H1 (cell line): ENCODE results near the gene CGRRF1. TPM values are rescaled to one million over a fixed set of nuclear protein-coding genes. Genes with fewer than 3 reads are reported as not detected.

Source experiments
- CTCF ChIA-PET: fragments of 300-600 bp; sonication (Branson Sonifier 250); formaldehyde crosslinking; loops from one replicate; lab custom pipeline; 2021; ENCODE audit not compliant: partially characterized antibody; lab: Charles Lee
- POLR2A ChIA-PET: fragments of 300-600 bp; sonication (Branson Sonifier 250); formaldehyde crosslinking; loops from one replicate; lab custom pipeline; 2021; ENCODE audit warnings: inconsistent platforms; ENCODE audit not compliant: partially characterized antibody; lab: Charles Lee
- DNase-seq, 2 experiments: peaks; one replicate each; pipeline versions ENCODE4 v3.0.0 to v3.0.0-alpha.2; 2010 to 2022; ENCODE audit warnings: low spot score in 2 of 2, low read depth in 1 of 2, mixed read lengths in 1 of 2
- FAIRE-seq: peaks from 2 replicates; lab custom pipeline; 2011; peaks lifted over from hg19 to GRCh38; lab: Jason Lieb, UNC
- H2AFZ ChIP-seq: 2 replicates; pipeline ENCODE4 v1.8.1; 2012; ENCODE audit warnings: low read length, inconsistent platforms
- H2AK5ac ChIP-seq: 2 replicates; pipeline ENCODE4 v1.6.1; 2013; ENCODE audit warnings: low read depth, low read length
- H2BK120ac ChIP-seq: replicated peaks from 2 replicates; pipeline ENCODE3; 2013; ENCODE audit warnings: low read depth, low read length, inconsistent platforms
- H2BK12ac ChIP-seq: 2 replicates; pipeline ENCODE4 v1.6.1; 2013; ENCODE audit warnings: low read depth, low read length
- H2BK15ac ChIP-seq: 2 replicates; pipeline ENCODE4 v1.6.1; 2013; ENCODE audit warnings: low read length
- H2BK20ac ChIP-seq: 2 replicates; pipeline ENCODE4 v1.6.1; 2013; ENCODE audit warnings: low read length
- H2BK5ac ChIP-seq: 2 replicates; pipeline ENCODE4 v1.6.1; 2013; ENCODE audit warnings: low read depth, low read length
- H3K14ac ChIP-seq: 2 replicates; pipeline ENCODE4 v1.6.1; 2013; ENCODE audit warnings: inconsistent platforms; ENCODE audit not compliant: insufficient read length
- H3K18ac ChIP-seq: 2 replicates; pipeline ENCODE4 v1.6.1; 2013; ENCODE audit warnings: low read length; ENCODE audit errors: extremely low read depth
- H3K23ac ChIP-seq: 2 replicates; pipeline ENCODE4 v1.6.1; 2013; ENCODE audit warnings: inconsistent platforms; ENCODE audit not compliant: insufficient read length
- H3K23me2 ChIP-seq: 2 replicates; pipeline ENCODE4 v1.6.1; 2013; ENCODE audit warnings: low read depth, low read length
- H3K27ac ChIP-seq: 2 replicates; pipeline ENCODE4 v1.6.1; 2011; ENCODE audit warnings: low read depth, low read length, inconsistent platforms
- H3K27me3 ChIP-seq, 4 experiments: replicated peaks in 1 of 4; 1 replicate in 1 of 4; 2 replicates in 3 of 4; pipeline versions ENCODE4 v1.6.1 to v1.8.1; 2011 to 2013; ENCODE audit warnings: low read length in 3 of 4, mild to moderate bottlenecking in 3 of 4, inconsistent platforms in 2 of 4, mixed read lengths in 2 of 4, moderate library complexity in 1 of 4; ENCODE audit not compliant: control insufficient read depth in 3 of 4, insufficient read depth in 3 of 4; ENCODE audit errors: extremely low read depth in 1 of 4
- H3K36me3 ChIP-seq, 4 experiments: 2 replicates each; pipeline versions ENCODE4 v1.6.1 to v1.8.1; 2011 to 2013; ENCODE audit warnings: mild to moderate bottlenecking in 4 of 4, low read length in 3 of 4, moderate library complexity in 2 of 4, control low read depth in 1 of 4, inconsistent platforms in 1 of 4; ENCODE audit not compliant: insufficient read depth in 4 of 4, control insufficient read depth in 2 of 4
- H3K4ac ChIP-seq: replicated peaks from 2 replicates; pipeline ENCODE3; 2013; ENCODE audit warnings: low read length, low read depth, mixed read lengths, inconsistent platforms; ENCODE audit not compliant: insufficient read length
- H3K4me1 ChIP-seq, 4 experiments: replicated peaks in 1 of 4; 1 replicate in 1 of 4; 2 replicates in 3 of 4; pipeline versions ENCODE4 v1.6.1 to v1.8.1; 2011 to 2013; ENCODE audit warnings: low read length in 3 of 4, inconsistent platforms in 2 of 4, mixed read lengths in 1 of 4; ENCODE audit not compliant: insufficient read depth in 4 of 4, control insufficient read depth in 3 of 4
- H3K4me2 ChIP-seq, 2 experiments: 2 replicates each; pipeline versions ENCODE4 v1.6.1 to v1.8.1; 2011 to 2013; ENCODE audit warnings: low read depth in 2 of 2, low read length in 2 of 2, control low read depth in 1 of 2, inconsistent platforms in 1 of 2, mild to moderate bottlenecking in 1 of 2; ENCODE audit not compliant: insufficient read depth in 1 of 2
- H3K4me3 ChIP-seq, 4 experiments: fragments of 200-600, 300-600 bp in 1 of 4; sonication (generic), shearing (Covaris generic), sonication (Bioruptor Twin) in 1 of 4; 2 replicates each; pipeline versions ENCODE4 v1.5.1 to v1.8.1; 2011 to 2016; ENCODE audit warnings: low read length in 4 of 4, low read depth in 3 of 4, control low read depth in 2 of 4, inconsistent platforms in 2 of 4, mild to moderate bottlenecking in 2 of 4, mixed read lengths in 1 of 4, moderate library complexity in 1 of 4; ENCODE audit not compliant: insufficient read depth in 2 of 4; ENCODE audit errors: extremely low read depth in 1 of 4
- H3K56ac ChIP-seq: replicated peaks from 2 replicates; pipeline ENCODE3; 2013; ENCODE audit warnings: low read depth, mild to moderate bottlenecking, mixed read lengths, low read length, inconsistent platforms; ENCODE audit not compliant: insufficient read length
- H3K79me1 ChIP-seq: 2 replicates; pipeline ENCODE4 v1.6.1; 2013; ENCODE audit warnings: low read depth, low read length, control low read depth
- H3K79me2 ChIP-seq, 2 experiments: 2 replicates each; pipeline versions ENCODE4 v1.6.1 to v1.8.1; 2012 to 2013; ENCODE audit warnings: low read length in 2 of 2, mild to moderate bottlenecking in 2 of 2, inconsistent platforms in 1 of 2; ENCODE audit not compliant: insufficient read depth in 2 of 2, control insufficient read depth in 1 of 2
- H3K9ac ChIP-seq, 4 experiments: replicated peaks in 1 of 4; 1 replicate in 1 of 4; 2 replicates in 3 of 4; pipeline versions ENCODE4 v1.6.1 to v1.8.1; 2011 to 2013; ENCODE audit warnings: low read depth in 3 of 4, low read length in 3 of 4, control low read depth in 2 of 4, mild to moderate bottlenecking in 2 of 4, moderate library complexity in 2 of 4, inconsistent platforms in 1 of 4; ENCODE audit errors: extremely low read depth in 1 of 4
- H3K9me3 ChIP-seq, 2 experiments: 2 replicates each; pipeline versions ENCODE4 v1.6.1 to v1.8.1; 2012 to 2013; ENCODE audit warnings: mild to moderate bottlenecking in 2 of 2, moderate library complexity in 2 of 2, control low read depth in 1 of 2, inconsistent platforms in 1 of 2, low read depth in 1 of 2, low read length in 1 of 2, mixed read lengths in 1 of 2; ENCODE audit not compliant: insufficient read depth in 2 of 2
- H4K20me1 ChIP-seq, 2 experiments: replicated peaks in 1 of 2; 2 replicates each; pipeline versions ENCODE3 to v1.8.1; 2011 to 2013; ENCODE audit warnings: inconsistent platforms in 2 of 2, low read length in 2 of 2, mild to moderate bottlenecking in 1 of 2; ENCODE audit not compliant: insufficient read depth in 2 of 2, control insufficient read depth in 1 of 2
- H4K5ac ChIP-seq: 2 replicates; pipeline ENCODE4 v1.6.1; 2013; ENCODE audit warnings: low read length, low read depth, mixed read lengths, inconsistent platforms; ENCODE audit not compliant: insufficient read length
- H4K8ac ChIP-seq: 2 replicates; pipeline ENCODE4 v1.8.0; 2013; ENCODE audit warnings: mild to moderate bottlenecking, moderate library complexity, low read length, inconsistent platforms; ENCODE audit not compliant: insufficient read depth; ENCODE audit errors: extremely low read depth
- H4K91ac ChIP-seq: replicated peaks from 2 replicates; pipeline ENCODE3; 2013; ENCODE audit warnings: low read length, mixed read lengths, inconsistent platforms; ENCODE audit not compliant: insufficient read length
- CBX5 ChIP-seq: fragments of 300-800, 300-1000 bp; sonication (generic); IDR thresholded peaks from 2 replicates; pipeline ENCODE4 v1.7.1; 2016; ENCODE audit warnings: antibody characterized with exemption, low read length, low read depth
- CHD2 ChIP-seq: IDR thresholded peaks from 2 replicates; pipeline ENCODE4 v1.6.1; 2012; ENCODE audit warnings: low read length, improper control_type of control experiment
- EP300 ChIP-seq, 2 experiments: IDR thresholded peaks; 1 replicate in 1 of 2; 2 replicates in 1 of 2; pipeline ENCODE4 v1.6.1; 2011 to 2012; ENCODE audit warnings: low read depth in 2 of 2, low read length in 2 of 2, mild to moderate bottlenecking in 2 of 2, borderline replicate concordance in 1 of 2, inconsistent platforms in 1 of 2, moderate library complexity in 1 of 2
- HDAC2 ChIP-seq, 2 experiments: fragments of 300-600 bp in 1 of 2; sonication (generic) in 1 of 2; IDR thresholded peaks; 2 replicates each; pipeline ENCODE4 v1.6.1; 2011 to 2012; ENCODE audit warnings: low read depth in 2 of 2, low read length in 2 of 2, mild to moderate bottlenecking in 2 of 2, moderate library complexity in 2 of 2, borderline replicate concordance in 1 of 2, inconsistent platforms in 1 of 2
- MAFK ChIP-seq: IDR thresholded peaks from 2 replicates; pipeline ENCODE4 v1.6.1; 2012; ENCODE audit warnings: low read depth, mild to moderate bottlenecking, improper control_type of control experiment, low read length
- RXRA ChIP-seq: IDR thresholded peaks from 2 replicates; pipeline ENCODE4 v1.6.1; 2011; ENCODE audit warnings: low read depth, mild to moderate bottlenecking, low read length, moderate library complexity; ENCODE audit not compliant: insufficient read depth
- SIX5 ChIP-seq: IDR thresholded peaks from 2 replicates; pipeline ENCODE4 v1.6.1; 2011; ENCODE audit warnings: mild to moderate bottlenecking, low read depth, low read length
- TEAD4 ChIP-seq: IDR thresholded peaks from 2 replicates; pipeline ENCODE4 v1.6.1; 2012; ENCODE audit warnings: low read depth, low read length, inconsistent platforms, mixed read lengths
- YY1 ChIP-seq: IDR thresholded peaks from 2 replicates; pipeline ENCODE4 v1.6.1; 2011; ENCODE audit warnings: low read depth, mild to moderate bottlenecking, low read length
- ZNF274 ChIP-seq: IDR thresholded peaks from 2 replicates; pipeline ENCODE4 v1.7.0; 2012; ENCODE audit warnings: low read length, borderline replicate concordance; ENCODE audit errors: extremely low read depth
- WGBS, 2 experiments: shearing (Covaris generic) in 1 of 2; methylation state at CpG; one replicate each; pipeline versions ENCODE4 v1.1.6 to v1.1.7; 2013 to 2015; ENCODE audit warnings: low lambda C conversion rate in 2 of 2, mixed read lengths in 2 of 2, inconsistent platforms in 1 of 2, low coverage in 1 of 2, missing lambda C conversion rate in 1 of 2; ENCODE audit not compliant: insufficient replicate concordance in 2 of 2, insufficient coverage in 1 of 2, insufficient read length in 1 of 2; ENCODE audit errors: extremely low coverage in 1 of 2, missing lambda C conversion rate in 1 of 2; 5-methylcytosine and 5-hydroxymethylcytosine counted together
- polyA plus RNA-seq, 7 experiments: library from polyadenylated mRNA; depleted of rRNA in 3 of 7; stranded (reverse) in 5 of 7; unstranded in 2 of 7; fragments of >200 nt in 5 of 7; fragments of 200-250 nt in 2 of 7; gene quantifications; 1 replicate in 5 of 7; 2 replicates in 1 of 7; 4 replicates in 1 of 7; pipeline versions ENCODE4 v1.2.1 to v1.2.3, GENCODE V29; 2011 to 2013; ENCODE audit warnings: missing spikeins in 2 of 7, mixed read lengths in 2 of 7
- total RNA-seq: library from RNA; stranded (reverse); fragmentation: NEBNext Ultra II Directional; extraction: Animal tissue kit (Norgen Biotek cat#: 25700); gene quantifications from 2 replicates; pipeline ENCODE4 v1.2.1, GENCODE V29; 2021
- TF ChIP-seq, protein P1 (sequence below): IDR thresholded peaks from 2 replicates; pipeline ENCODE4 v1.6.1; 2012; ENCODE audit warnings: inconsistent platforms

Gene CGRRF1
- total and polyA plus RNA-seq, 2 of the 8 experiments (the other 6 are each of a cell fraction or from before 2014, with no cell fraction given), result 7.4 to 20.2 TPM

GRCh38 chr14:54538055-54538454, 28.3 kb downstream of the CGRRF1 start:
- ChIA-PET POLR2A (no interaction called here), CTCF (no interaction called here)
- Histone ChIP-seq H4K8ac (no peak overlapping the region), H3K4me3 (no peak overlapping the region), H2BK120ac (no peak overlapping the region), H3K79me2 (no peaks in the 10 kb centered on the region), H2AFZ (no peak overlapping the region), H3K9me3 (no peaks in the 10 kb centered on the region), H3K9ac (no peak overlapping the region), H3K18ac (no peak overlapping the region), H3K4me1 (no peaks in the 10 kb centered on the region), H3K23ac (no peak overlapping the region), H2BK5ac (no peak overlapping the region), H2BK20ac (no peak overlapping the region), H3K36me3 (peaks cover 0 to 16% (median 5%) of the 10 kb centered on the region in 4 experiments; a peak in 4 of 8 replicates), H3K4me2 (no peak overlapping the region), H4K5ac (no peak overlapping the region), H2BK12ac (no peak overlapping the region), H3K23me2 (no peaks in the 10 kb centered on the region), H2BK15ac (no peak overlapping the region), H3K56ac (no peak overlapping the region), H3K14ac (no peak overlapping the region), H4K91ac (no peak overlapping the region), H3K27ac (no peak overlapping the region), H2AK5ac (no peak overlapping the region), H4K20me1 (peaks cover 0 to 1% of the 10 kb centered on the region in 2 experiments), H3K27me3 (no peaks in the 10 kb centered on the region), H3K79me1 (no peaks in the 10 kb centered on the region), H3K4ac (no peak overlapping the region)
- 98% methylated on average over 3 of the region's 3 CpGs; no CpG with 5 or more reads in 1 of the 2 experiments for WGBS, 2 experiments
- no peak for DNase-seq
- FAIRE-seq, result no peak
- TF ChIP-seq CHD2 (no peak), EP300 (IDR thresholded peaks at IDR 0.05; ENCODE audit: borderline replicate concordance in 1 of 2, low read depth in 2 of 2, low read length in 2 of 2) (no peak), RXRA (no peak), MAFK (no peak), HDAC2 (IDR thresholded peaks at IDR 0.05; ENCODE audit: borderline replicate concordance in 1 of 2, low read depth in 2 of 2, low read length in 2 of 2) (no peak), YY1 (no peak), TEAD4 (no peak), ZNF274 (no peak), SIX5 (no peak), CBX5 (no peak)
- TF ChIP-seq, protein P1, sequence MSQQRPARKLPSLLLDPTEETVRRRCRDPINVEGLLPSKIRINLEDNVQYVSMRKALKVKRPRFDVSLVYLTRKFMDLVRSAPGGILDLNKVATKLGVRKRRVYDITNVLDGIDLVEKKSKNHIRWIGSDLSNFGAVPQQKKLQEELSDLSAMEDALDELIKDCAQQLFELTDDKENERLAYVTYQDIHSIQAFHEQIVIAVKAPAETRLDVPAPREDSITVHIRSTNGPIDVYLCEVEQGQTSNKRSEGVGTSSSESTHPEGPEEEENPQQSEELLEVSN, result no peak
